ENCODE results near the gene PGD.

- TF ChIP-seq ASH2L (IDR thresholded peaks at IDR 0.05; ENCODE audit: borderline replicate concordance, low read depth), result no peak
- TF ChIP-seq RAD21 (IDR thresholded peaks at IDR 0.05; ENCODE audit: insufficient read depth, low read depth, low read length), result no peak
- no peak for TF ChIP-seq POLR2AphosphoS5 (IDR thresholded peaks at IDR 0.05; ENCODE audit: low read length)
- TF ChIP-seq GATAD2B (conservative IDR thresholded peaks at IDR 0.05; ENCODE audit: low read depth), result no peak
These were observed 11.8 kb upstream of the PGD start for GRCh38 chr1:10386761-10387676.

Data from GM12878 (cell line).